Ureter (tissue), 1 donor: ENCODE data around the gene KCNS1. TPM values are rescaled to one million over a fixed set of nuclear protein-coding genes. Genes with fewer than 3 reads are reported as not detected.

Experiments
- DNase-seq: peaks from one replicate; pipeline ENCODE4 v3.0.0-alpha.2; 2020; ENCODE audit warnings: low spot score
- total RNA-seq: library from RNA; stranded (reverse); gene quantifications from one replicate; pipeline ENCODE4 v1.2.4, GENCODE V29; 2023
- donor health status: DM: yes; HTN: yes; CAD: no.

The KCNS1 gene
- total RNA-seq, 1 donor from 2014 or later: 0.86 TPM

GRCh38 chr20:45109634-45110033 lies 8.7 kb upstream of the KCNS1 start:
- DNase-seq: no peak

DNA sequence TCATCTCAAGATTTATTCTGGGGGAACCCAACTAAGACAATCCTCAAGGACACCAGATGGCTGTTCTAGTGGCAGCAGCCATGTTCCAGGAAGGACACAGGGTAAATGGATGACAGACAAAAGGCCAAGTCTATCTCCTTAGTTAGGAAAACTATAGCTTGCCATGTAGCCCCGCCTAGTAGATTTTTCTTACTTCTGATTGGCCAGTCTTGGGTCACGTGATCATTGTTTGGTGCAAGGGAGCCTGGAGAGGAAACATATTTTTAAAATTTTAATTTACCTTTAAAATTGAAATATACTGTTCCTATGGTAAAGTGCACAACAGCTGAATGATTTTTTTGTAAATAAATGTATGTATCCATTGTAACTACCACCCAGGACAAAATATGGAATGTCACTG lies 4.4 kb upstream of the KCNS1 start:
- DNase-seq: no peak

DNA sequence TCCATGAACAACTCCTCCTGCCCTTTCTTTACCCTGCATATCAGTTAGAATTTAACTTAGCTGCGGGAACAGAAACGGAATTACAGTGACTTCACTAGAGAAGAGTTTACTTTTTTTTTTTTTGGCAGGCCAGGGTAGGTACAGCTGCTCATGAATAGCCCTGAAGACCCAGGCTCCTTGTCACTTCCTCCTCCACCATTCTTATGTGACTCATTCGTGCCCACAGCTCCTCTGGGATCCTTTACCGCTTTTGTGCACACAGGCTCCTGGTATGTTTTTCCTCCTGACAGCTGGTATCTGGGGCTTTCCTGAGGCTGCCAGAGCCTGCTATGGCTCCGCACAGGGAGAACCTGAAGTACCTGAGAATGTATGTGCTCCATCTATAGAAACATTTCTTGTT lies 3.9 kb upstream of the KCNS1 start:
- DNase-seq: no peak

GRCh38 chr20:45103072-45103471 lies 2.1 kb upstream of the KCNS1 start:
- DNase-seq: no peak

- no peak for DNase-seq
Measured at GRCh38 chr20:45101333-45101850, 465 bp upstream of the KCNS1 start.

GRCh38 chr20:45098103-45098773 lies 2.7 kb downstream of the KCNS1 start:
- no peak for DNase-seq

- no peak for DNase-seq
Measured at GRCh38 chr20:45097485-45098102, 3.3 kb downstream of the KCNS1 start.

DNA sequence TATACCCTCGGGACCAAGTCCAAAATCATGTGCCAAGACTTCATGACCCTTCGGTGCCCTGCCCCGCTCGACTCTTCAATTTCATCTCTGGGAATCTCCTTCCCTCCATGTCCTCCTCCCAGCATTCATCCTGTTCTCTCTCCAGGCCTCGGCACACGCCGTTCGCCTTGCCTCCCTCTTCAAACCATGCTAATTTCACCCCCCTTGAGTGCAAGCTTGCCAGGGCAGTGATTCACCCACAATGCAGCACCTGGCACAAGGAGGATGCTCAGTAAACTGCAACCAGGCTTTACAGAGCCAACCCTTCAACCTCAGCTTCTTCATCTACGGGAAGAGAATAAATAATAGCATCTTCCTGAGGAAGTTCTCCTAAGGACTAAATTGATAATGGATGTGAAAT lies 4.1 kb downstream of the KCNS1 start:
- DNase-seq: no peak

GRCh38 chr20:45095805-45096238 lies 5.1 kb downstream of the KCNS1 start:
- DNase-seq: peak; percentile 61

GRCh38 chr20:45094864-45095574 lies 5.9 kb downstream of the KCNS1 start:
- DNase-seq: no peak

DNA sequence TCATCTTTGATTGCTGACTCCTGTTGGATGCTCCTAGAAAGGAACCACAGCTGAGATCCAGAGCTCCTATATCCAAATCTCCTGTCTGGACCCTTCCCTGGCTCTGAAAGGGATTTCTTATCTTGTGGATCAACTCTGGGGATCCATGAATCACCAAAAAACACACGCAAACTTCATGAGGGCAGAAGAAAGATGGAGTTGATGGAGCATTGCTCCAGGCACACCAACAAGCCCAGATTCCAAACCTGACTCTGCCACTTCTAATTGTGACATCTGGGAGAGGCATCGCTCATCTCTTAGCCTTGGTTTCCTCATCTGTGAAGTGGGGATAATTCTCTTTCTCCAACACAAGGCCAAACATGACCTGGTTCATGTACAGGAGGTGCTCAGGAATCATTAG lies 6.7 kb downstream of the KCNS1 start:
- no peak for DNase-seq

DNA sequence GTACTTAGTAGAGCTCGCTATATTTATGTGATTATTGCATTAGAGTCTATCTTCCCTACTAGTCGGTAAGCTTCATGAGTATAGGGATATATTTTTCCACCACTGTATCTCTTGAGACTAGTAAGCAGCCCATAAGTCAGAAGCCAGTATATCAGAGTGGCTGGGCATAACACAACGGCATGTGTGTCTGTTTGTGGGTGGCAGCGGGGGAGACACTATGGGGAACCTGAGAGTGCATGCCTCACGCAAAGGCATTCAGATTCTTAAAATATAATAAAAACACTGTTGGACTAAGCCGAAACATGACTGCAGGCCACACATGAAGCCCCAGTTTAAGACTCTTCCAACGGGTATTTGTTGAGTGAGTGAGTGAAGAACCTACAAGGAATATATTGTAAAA lies 8.0 kb downstream of the KCNS1 start:
- no peak for DNase-seq

GRCh38 chr20:45091366-45091765 lies 9.6 kb downstream of the KCNS1 start:
- no peak for DNase-seq

- DNase-seq: no peak
Measured at GRCh38 chr20:45090481-45090880, 10.4 kb downstream of the KCNS1 start.

GRCh38 chr20:45088247-45088646 lies 12.7 kb downstream of the KCNS1 start:
- DNase-seq: no peak

- no peak for DNase-seq
Measured at GRCh38 chr20:45087814-45088213, 13.1 kb downstream of the KCNS1 start.

DNA sequence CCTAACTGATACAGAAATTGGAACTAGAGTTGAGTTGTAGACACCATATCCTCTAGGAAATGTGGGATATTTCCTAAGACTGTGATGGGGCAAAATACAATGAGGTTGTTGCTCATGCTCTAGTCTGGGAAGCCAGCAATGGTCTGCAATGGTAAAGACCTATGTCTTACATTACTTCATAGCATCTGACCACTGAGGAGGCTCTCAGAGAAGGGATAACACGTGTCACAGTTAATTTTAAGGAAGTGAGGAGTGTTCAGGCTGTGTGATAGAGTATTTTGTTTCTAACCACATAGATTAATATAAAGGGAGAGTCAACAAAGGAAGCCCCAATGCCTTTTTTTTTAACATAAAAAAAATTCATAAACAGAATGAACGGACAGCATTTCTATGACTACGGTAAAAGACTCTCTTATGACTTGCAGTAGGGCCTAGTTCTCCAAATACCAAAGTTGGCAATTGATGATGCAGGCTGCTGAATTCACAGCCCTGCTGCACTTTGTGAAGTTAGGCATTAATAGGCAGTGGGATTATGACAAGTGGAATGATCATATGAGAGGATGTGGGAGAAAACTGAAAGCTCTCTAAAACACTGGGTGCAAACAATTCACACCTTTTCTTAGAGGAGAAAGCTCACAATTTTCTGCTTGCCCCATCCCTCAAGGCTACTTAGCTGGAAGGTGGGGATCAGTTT lies 13.7 kb downstream of the KCNS1 start:
- no peak for DNase-seq

DNA sequence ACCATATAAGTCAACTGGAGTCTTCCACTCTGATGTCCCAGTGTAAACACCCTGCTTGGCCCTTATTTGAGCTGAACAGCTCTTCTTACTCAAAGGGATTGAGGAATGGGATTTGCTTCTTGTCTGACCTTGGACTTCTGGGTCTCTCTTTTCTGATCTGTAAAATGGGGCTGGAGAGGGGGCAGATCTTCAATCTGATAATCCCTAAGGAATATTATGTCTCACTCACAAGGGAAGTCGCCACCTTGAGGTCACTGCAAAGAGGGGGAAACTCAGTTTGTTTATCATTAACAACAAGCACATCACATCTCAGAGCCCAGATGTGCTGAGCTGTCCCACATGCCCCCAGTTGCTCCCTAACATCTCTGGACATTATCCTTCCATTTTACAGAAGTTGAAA lies 15.1 kb downstream of the KCNS1 start:
- no peak for DNase-seq

DNA sequence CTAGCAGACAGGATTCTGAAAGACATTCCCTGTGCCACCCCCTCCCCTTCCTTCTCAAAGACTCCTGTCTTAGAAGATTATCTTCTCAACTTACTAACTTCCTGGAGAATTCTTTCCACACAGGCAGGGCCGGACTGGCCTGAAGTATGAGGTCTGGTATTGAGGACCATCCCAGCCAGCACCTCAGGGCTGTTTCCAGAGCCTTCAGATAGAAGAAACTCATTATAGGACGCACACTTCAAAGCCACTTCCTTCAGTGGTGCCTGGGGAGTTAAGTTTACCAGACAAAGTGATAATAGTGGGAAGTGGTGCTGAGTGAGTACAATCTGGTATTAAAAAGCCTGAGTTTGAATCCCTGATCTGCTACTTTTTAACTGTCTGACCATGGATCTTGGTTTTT lies 15.6 kb downstream of the KCNS1 start:
- DNase-seq: no peak

DNA sequence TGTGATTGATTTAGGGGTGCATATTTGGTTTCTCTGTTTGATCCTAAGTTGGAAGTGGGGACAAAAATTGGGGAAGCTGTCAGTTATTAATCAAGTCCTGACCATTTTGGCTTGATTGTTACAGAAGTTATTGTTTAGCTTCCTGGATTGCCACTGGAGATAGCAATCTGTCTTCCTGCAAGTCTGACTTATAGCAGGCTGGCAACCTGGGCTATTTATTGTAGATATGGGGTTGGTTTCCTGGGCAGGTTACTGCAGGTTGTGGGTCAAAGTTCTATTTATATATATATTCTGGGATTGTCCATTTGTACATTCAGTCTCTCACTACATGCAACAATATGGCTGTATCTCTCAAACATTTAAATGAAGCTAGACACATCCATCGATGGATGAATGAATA lies 17.8 kb downstream of the KCNS1 start:
- no peak for DNase-seq

- DNase-seq: no peak
Measured at GRCh38 chr20:45082468-45082867, 18.5 kb downstream of the KCNS1 start.

- no peak for DNase-seq
Measured at GRCh38 chr20:45080867-45081624, 19.9 kb downstream of the KCNS1 start.
